Breast epithelium (tissue), 4 donors: ENCODE measurements around the gene MAD1L1. TPM values are rescaled to one million over a fixed set of nuclear protein-coding genes. Genes with fewer than 3 reads are reported as not detected.

Source experiments
- DNase-seq, 2 donors: peaks; one replicate each; pipeline ENCODE4 v3.0.0-alpha.2; 2019; ENCODE audit warnings: low spot score in 2 of 2
- H3K27ac ChIP-seq, 2 donors: fragments of 200-600 bp; sonication (generic) in 1 of 2; one replicate each; pipeline ENCODE4 v1.5.1; 2016 to 2019; ENCODE audit warnings: mild to moderate bottlenecking in 1 of 2
- H3K27me3 ChIP-seq, 2 donors: fragments of 200-600 bp; sonication (generic) in 1 of 2; one replicate each; pipeline versions ENCODE4 v1.5.1 to v1.6.0; 2017 to 2019; ENCODE audit warnings: control low read depth in 1 of 2, mild to moderate bottlenecking in 1 of 2
- H3K36me3 ChIP-seq: fragments of 200-600 bp; one replicate; pipeline ENCODE4 v1.5.1; 2019
- H3K4me1 ChIP-seq, 2 donors: fragments of 200-600 bp; sonication (generic); one replicate each; pipeline ENCODE4 v1.5.1; 2016 to 2019; ENCODE audit warnings: control low read depth in 1 of 2
- H3K4me3 ChIP-seq, 3 donors: fragments of 200-600 bp; sonication (generic); 1 replicate in 2 of 3; 2 replicates in 1 of 3; pipeline ENCODE4 v1.5.1; 2016 to 2019; ENCODE audit warnings: mild to moderate bottlenecking in 3 of 3, moderate library complexity in 2 of 3
- H3K9me3 ChIP-seq, 2 donors: fragments of 200-600 bp; sonication (generic) in 1 of 2; one replicate each; pipeline ENCODE4 v1.5.1; 2016 to 2019; ENCODE audit warnings: control low read depth in 1 of 2
- POLR2A ChIP-seq: fragments of 450-650 bp; IDR thresholded peaks from one replicate; pipeline ENCODE4 v1.6.1; 2016; ENCODE audit warnings: antibody characterized with exemption, mild to moderate bottlenecking, moderate library complexity
- POLR2AphosphoS5 ChIP-seq, 3 donors: sonication (generic); formaldehyde crosslinking; IDR thresholded peaks; one replicate each; pipeline ENCODE4 v1.6.1; 2017; ENCODE audit warnings: antibody characterized with exemption in 3 of 3
- intact Hi-C: fragments of 100-400 bp; cut with DNase I; formaldehyde crosslinking; loops from one replicate; pipeline ENCODE4 v1.15.1; 2023; ENCODE audit warnings: low total_unique reads
- total RNA-seq, 3 donors: library from RNA; depleted of rRNA; stranded (reverse); fragments of >200 nt; gene quantifications; one replicate each; pipeline ENCODE4 v1.1.0, GENCODE V29; 2016
- TF ChIP-seq, protein P1 (sequence below), 3 donors: fragments of 450-650 bp; IDR thresholded peaks; one replicate each; pipeline ENCODE4 v1.5.1; 2016 to 2017; ENCODE audit warnings: antibody characterized with exemption in 3 of 3, mild to moderate bottlenecking in 3 of 3, moderate library complexity in 3 of 3

MAD1L1 gene
- total RNA-seq, 3 donors from 2014 or later = 27.7 to 33.9 (median 28.8) TPM

- H3K4me3 ChIP-seq = no peak overlapping the region
- DNase-seq = no peak
- no peak overlapping the region for H3K27ac ChIP-seq
- H3K4me1 ChIP-seq = peaks cover 8 to 17% of the 10 kb centered on the region in 2 donors
- TF ChIP-seq, protein P1, sequence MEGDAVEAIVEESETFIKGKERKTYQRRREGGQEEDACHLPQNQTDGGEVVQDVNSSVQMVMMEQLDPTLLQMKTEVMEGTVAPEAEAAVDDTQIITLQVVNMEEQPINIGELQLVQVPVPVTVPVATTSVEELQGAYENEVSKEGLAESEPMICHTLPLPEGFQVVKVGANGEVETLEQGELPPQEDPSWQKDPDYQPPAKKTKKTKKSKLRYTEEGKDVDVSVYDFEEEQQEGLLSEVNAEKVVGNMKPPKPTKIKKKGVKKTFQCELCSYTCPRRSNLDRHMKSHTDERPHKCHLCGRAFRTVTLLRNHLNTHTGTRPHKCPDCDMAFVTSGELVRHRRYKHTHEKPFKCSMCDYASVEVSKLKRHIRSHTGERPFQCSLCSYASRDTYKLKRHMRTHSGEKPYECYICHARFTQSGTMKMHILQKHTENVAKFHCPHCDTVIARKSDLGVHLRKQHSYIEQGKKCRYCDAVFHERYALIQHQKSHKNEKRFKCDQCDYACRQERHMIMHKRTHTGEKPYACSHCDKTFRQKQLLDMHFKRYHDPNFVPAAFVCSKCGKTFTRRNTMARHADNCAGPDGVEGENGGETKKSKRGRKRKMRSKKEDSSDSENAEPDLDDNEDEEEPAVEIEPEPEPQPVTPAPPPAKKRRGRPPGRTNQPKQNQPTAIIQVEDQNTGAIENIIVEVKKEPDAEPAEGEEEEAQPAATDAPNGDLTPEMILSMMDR (IDR thresholded peaks at IDR 0.05) = no peak
- TF ChIP-seq POLR2A = no peak
- no peak for TF ChIP-seq POLR2AphosphoS5 (IDR thresholded peaks at IDR 0.05)
- no peaks in the 10 kb centered on the region for H3K36me3 ChIP-seq
- no peaks in the 10 kb centered on the region for H3K9me3 ChIP-seq
- intact Hi-C loops = no loop called here
- H3K27me3 ChIP-seq = no peaks in the 10 kb centered on the region
These were observed 115.7 kb downstream of the MAD1L1 start for GRCh38 chr7:2116989-2117591.

DNA sequence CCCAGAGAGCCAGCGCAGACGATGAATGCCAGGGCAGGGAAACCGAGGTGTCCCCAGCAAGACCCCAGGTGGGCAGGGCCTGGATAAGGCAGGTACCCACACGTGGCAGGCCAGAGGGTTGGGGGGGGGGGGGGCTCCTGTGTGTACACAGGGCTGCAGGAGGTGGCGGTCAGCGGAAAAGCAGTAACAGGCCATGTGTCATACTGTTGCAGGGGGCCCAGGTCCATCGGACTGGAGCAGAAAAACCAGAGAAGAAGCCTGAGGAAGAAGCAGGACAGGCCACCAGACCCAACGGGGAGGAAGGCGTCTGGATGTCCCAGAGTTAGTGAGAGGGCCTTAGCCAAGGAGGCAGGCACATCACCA, 116.3 kb downstream of the MAD1L1 start:
- no peak for DNase-seq
- intact Hi-C loops = no loop called here

GRCh38 chr7:2115760-2116447, 116.8 kb downstream of the MAD1L1 start:
- Histone ChIP-seq H3K36me3 (no peaks in the 10 kb centered on the region), H3K27ac (peak overlapping the region; percentile 35 to 52), H3K9me3 (no peaks in the 10 kb centered on the region), H3K4me1 (peaks cover 8 to 17% of the 10 kb centered on the region in 2 donors), H3K4me3 (no peak overlapping the region), H3K27me3 (no peaks in the 10 kb centered on the region)
- intact Hi-C loops = no loop called here
- TF ChIP-seq, protein P1 (IDR thresholded peaks at IDR 0.05) = no peak
- no peak for TF ChIP-seq POLR2AphosphoS5 (IDR thresholded peaks at IDR 0.05)
- no peak for TF ChIP-seq POLR2A
- no peak for DNase-seq

More for the DNA sequence above, 116.3 kb downstream of the MAD1L1 start:
- TF ChIP-seq POLR2A (no peak), POLR2AphosphoS5 (IDR thresholded peaks at IDR 0.05) (no peak)
- TF ChIP-seq, protein P1 (IDR thresholded peaks at IDR 0.05) = no peak
- H3K27ac ChIP-seq = no peak overlapping the region
- no peaks in the 10 kb centered on the region for H3K36me3 ChIP-seq
- H3K4me3 ChIP-seq = no peak overlapping the region
- H3K27me3 ChIP-seq = no peaks in the 10 kb centered on the region
- no peaks in the 10 kb centered on the region for H3K9me3 ChIP-seq
- H3K4me1 ChIP-seq = peaks cover 8 to 17% of the 10 kb centered on the region in 2 donors

GRCh38 chr7:2114926-2115759, 117.6 kb downstream of the MAD1L1 start:
- Histone ChIP-seq H3K27me3 (no peaks in the 10 kb centered on the region), H3K4me3 (no peak overlapping the region), H3K27ac (peak overlapping the region; percentile 35 to 52), H3K4me1 (peaks cover 8 to 17% of the 10 kb centered on the region in 2 donors), H3K9me3 (no peaks in the 10 kb centered on the region), H3K36me3 (no peaks in the 10 kb centered on the region)
- no peak for DNase-seq
- TF ChIP-seq, protein P1 (IDR thresholded peaks at IDR 0.05) = no peak
- intact Hi-C loops = no loop called here

GRCh38 chr7:2114052-2114451, 118.7 kb downstream of the MAD1L1 start:
- DNase-seq = no peak
- H3K27me3 ChIP-seq = no peaks in the 10 kb centered on the region
- no peak overlapping the region for H3K4me3 ChIP-seq
- no peaks in the 10 kb centered on the region for H3K36me3 ChIP-seq
- intact Hi-C loops = no loop called here
- H3K27ac ChIP-seq = no peak overlapping the region
- peaks cover 8 to 17% of the 10 kb centered on the region in 2 donors for H3K4me1 ChIP-seq
- H3K9me3 ChIP-seq = no peaks in the 10 kb centered on the region
- TF ChIP-seq, protein P1 (IDR thresholded peaks at IDR 0.05) = no peak
- TF ChIP-seq POLR2AphosphoS5 (IDR thresholded peaks at IDR 0.05) (no peak), POLR2A (no peak)
